Upper lobe of right lung (tissue), 1 donor: ENCODE measurements around the gene SLC17A3. TPM values are rescaled to one million over a fixed set of nuclear protein-coding genes. Genes with fewer than 3 reads are reported as not detected.

Experiments used
- ATAC-seq: fragments of 200-7000 bp; cut with Tn5 transposase; one replicate; pipeline ENCODE4 v1.9.1; 2020; ENCODE audit warnings: mild to moderate bottlenecking, moderate library complexity
- DNase-seq: peaks from one replicate; pipeline ENCODE4 v3.0.0-alpha.2; 2020
- H3K27ac ChIP-seq: fragments of 200-600 bp; one replicate; pipeline ENCODE4 v1.8.0; 2022
- H3K27me3 ChIP-seq: fragments of 200-600 bp; one replicate; pipeline ENCODE4 v1.8.0; 2022; ENCODE audit warnings: mild to moderate bottlenecking
- H3K36me3 ChIP-seq: fragments of 200-600 bp; one replicate; pipeline ENCODE4 v1.8.0; 2022
- H3K4me1 ChIP-seq: fragments of 200-600 bp; one replicate; pipeline ENCODE4 v1.8.0; 2022
- H3K4me3 ChIP-seq: fragments of 200-600 bp; one replicate; pipeline ENCODE4 v1.8.0; 2022; ENCODE audit warnings: mild to moderate bottlenecking
- H3K9me3 ChIP-seq: fragments of 200-600 bp; one replicate; pipeline ENCODE4 v1.8.0; 2022
- CTCF ChIP-seq: fragments of 200-600 bp; IDR thresholded peaks from one replicate; pipeline ENCODE4 v1.8.0; 2022; ENCODE audit warnings: antibody characterized with exemption
- intact Hi-C: fragments of 100-400 bp; cut with DNase I; formaldehyde crosslinking; loops from one replicate; pipeline ENCODE4 v1.11.0; 2022
- total RNA-seq: library from RNA; stranded (reverse); fragmentation: NEBNext Ultra II Directional; extraction: Animal tissue kit (Norgen Biotek cat#: 25700); gene quantifications from one replicate; pipeline ENCODE4 v1.2.1, GENCODE V29; 2021
- donor health status: DM: no; HTN: yes; CAD: no; lungs with severe emphysema.

SLC17A3 gene
- total RNA-seq, 1 donor from 2014 or later = not detected

- ATAC-seq = no peak
- Histone ChIP-seq H3K36me3 (no peaks in the 10 kb centered on the region), H3K4me1 (no peaks in the 10 kb centered on the region), H3K9me3 (no peaks in the 10 kb centered on the region), H3K27me3 (no peaks in the 10 kb centered on the region), H3K4me3 (no peak overlapping the region), H3K27ac (no peak overlapping the region)
- no peak for DNase-seq
- TF ChIP-seq CTCF = no peak
- intact Hi-C loops = no loop called here
Observed at GRCh38 chr6:25835442-25836283, 38.4 kb downstream of the SLC17A3 start.

GRCh38 chr6:25834950-25835349 is 39.1 kb downstream of the SLC17A3 start:
- ATAC-seq = no peak
- no peaks in the 10 kb centered on the region for H3K27me3 ChIP-seq
- no peak for TF ChIP-seq CTCF
- H3K4me3 ChIP-seq = no peak overlapping the region
- intact Hi-C loops = no loop called here
- no peak for DNase-seq
- H3K9me3 ChIP-seq = no peaks in the 10 kb centered on the region
- no peaks in the 10 kb centered on the region for H3K36me3 ChIP-seq
- H3K27ac ChIP-seq = no peak overlapping the region
- no peaks in the 10 kb centered on the region for H3K4me1 ChIP-seq

GRCh38 chr6:25833136-25833535 is 40.9 kb downstream of the SLC17A3 start:
- ATAC-seq (no peak), DNase-seq (no peak)
- H3K27me3 ChIP-seq = no peaks in the 10 kb centered on the region
- no peak for TF ChIP-seq CTCF
- H3K9me3 ChIP-seq = no peaks in the 10 kb centered on the region
- no peak overlapping the region for H3K4me3 ChIP-seq
- intact Hi-C loops = no loop called here
- no peak overlapping the region for H3K27ac ChIP-seq
- no peaks in the 10 kb centered on the region for H3K4me1 ChIP-seq
- no peaks in the 10 kb centered on the region for H3K36me3 ChIP-seq

- Histone ChIP-seq H3K4me1 (no peaks in the 10 kb centered on the region), H3K27ac (no peak overlapping the region), H3K4me3 (no peak overlapping the region), H3K27me3 (no peaks in the 10 kb centered on the region), H3K36me3 (no peaks in the 10 kb centered on the region), H3K9me3 (no peaks in the 10 kb centered on the region)
- DNase-seq = no peak
- TF ChIP-seq CTCF = no peak
- intact Hi-C loops = no loop called here
- ATAC-seq = no peak
Observed at GRCh38 chr6:25832670-25833069, 41.4 kb downstream of the SLC17A3 start.

GRCh38 chr6:25832307-25832662 is 41.8 kb downstream of the SLC17A3 start:
- no peak for TF ChIP-seq CTCF
- intact Hi-C loops = no loop called here
- no peaks in the 10 kb centered on the region for H3K4me1 ChIP-seq
- H3K4me3 ChIP-seq = no peak overlapping the region
- H3K36me3 ChIP-seq = no peaks in the 10 kb centered on the region
- no peaks in the 10 kb centered on the region for H3K27me3 ChIP-seq
- DNase-seq = no peak
- no peak for ATAC-seq
- H3K9me3 ChIP-seq = no peaks in the 10 kb centered on the region
- no peak overlapping the region for H3K27ac ChIP-seq
